Measurements from ENCODE around the gene MTERF4.
"Not testable (repeated sequence)": the region's sequence is repeated elsewhere in the genome, so short reads cannot be mapped to it uniquely, and the experiment has no call there.

The MTERF4 gene

GRCh38 chr2:241094172-241094571 is 7.9 kb downstream of the MTERF4 start:
- TF ChIP-seq CTCF (conservative IDR thresholded peaks at IDR 0.05; ENCODE audit: low read depth, low read length): no peak
- H3K4me3 ChIP-seq (ENCODE audit: low read length): no peak overlapping the region
- no peak for DNase-seq (ENCODE audit: low read depth)

- DNase-seq (ENCODE audit: low read depth); H3K4me3 ChIP-seq (ENCODE audit: low read length): not testable (repeated sequence)
Measured at GRCh38 chr2:241093133-241093781, 8.8 kb downstream of the MTERF4 start.

- DNase-seq (ENCODE audit: low read depth): no peak
- TF ChIP-seq CTCF (conservative IDR thresholded peaks at IDR 0.05; ENCODE audit: low read depth, low read length): no peak
- no peak overlapping the region for H3K4me3 ChIP-seq (ENCODE audit: low read length)
Measured at GRCh38 chr2:241092677-241093076, 9.4 kb downstream of the MTERF4 start.

DNA sequence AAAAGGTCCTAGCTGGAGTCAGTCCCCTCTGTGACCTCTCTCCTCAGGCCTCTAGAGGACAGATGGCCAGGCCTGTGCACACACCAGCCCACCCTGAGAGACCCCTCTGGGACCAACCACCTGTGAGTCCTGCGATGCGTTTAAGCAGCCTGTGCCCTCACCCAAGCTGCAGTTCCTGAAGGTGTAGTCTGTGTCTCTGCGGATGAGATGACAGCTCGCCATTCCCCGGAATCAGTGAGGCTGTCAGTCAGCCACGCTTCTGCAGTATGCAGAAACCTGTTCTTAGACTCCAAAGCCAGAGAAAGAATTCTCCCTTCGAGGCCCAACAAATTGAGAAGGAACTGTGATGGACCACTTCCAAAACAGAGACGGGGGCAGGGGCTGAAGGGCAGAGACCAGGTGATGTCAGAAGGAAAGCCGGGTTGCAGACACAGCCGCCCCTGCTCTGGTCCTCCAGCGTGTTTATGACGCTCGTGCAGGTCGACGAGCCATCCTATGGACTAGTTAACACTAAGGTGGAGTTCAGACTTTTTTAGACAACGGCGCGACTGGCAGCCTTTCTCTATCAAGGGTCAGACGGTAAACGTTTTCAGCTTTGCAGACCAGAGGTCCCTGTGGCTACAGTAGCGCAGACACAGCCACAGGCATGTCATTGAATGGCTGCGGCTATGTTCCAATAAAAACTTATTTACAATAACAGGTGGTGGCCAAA is 10.2 kb downstream of the MTERF4 start:
- DNase-seq (ENCODE audit: low read depth): no peak
- H3K4me3 ChIP-seq (ENCODE audit: low read length): no peak overlapping the region
- TF ChIP-seq CTCF (conservative IDR thresholded peaks at IDR 0.05; ENCODE audit: low read depth, low read length): no peak

- no peak for DNase-seq (ENCODE audit: low read depth)
- no peak overlapping the region for H3K4me3 ChIP-seq (ENCODE audit: low read length)
- TF ChIP-seq CTCF (conservative IDR thresholded peaks at IDR 0.05; ENCODE audit: low read depth, low read length): no peak
Measured at GRCh38 chr2:241091201-241091600, 10.9 kb downstream of the MTERF4 start.

DNA sequence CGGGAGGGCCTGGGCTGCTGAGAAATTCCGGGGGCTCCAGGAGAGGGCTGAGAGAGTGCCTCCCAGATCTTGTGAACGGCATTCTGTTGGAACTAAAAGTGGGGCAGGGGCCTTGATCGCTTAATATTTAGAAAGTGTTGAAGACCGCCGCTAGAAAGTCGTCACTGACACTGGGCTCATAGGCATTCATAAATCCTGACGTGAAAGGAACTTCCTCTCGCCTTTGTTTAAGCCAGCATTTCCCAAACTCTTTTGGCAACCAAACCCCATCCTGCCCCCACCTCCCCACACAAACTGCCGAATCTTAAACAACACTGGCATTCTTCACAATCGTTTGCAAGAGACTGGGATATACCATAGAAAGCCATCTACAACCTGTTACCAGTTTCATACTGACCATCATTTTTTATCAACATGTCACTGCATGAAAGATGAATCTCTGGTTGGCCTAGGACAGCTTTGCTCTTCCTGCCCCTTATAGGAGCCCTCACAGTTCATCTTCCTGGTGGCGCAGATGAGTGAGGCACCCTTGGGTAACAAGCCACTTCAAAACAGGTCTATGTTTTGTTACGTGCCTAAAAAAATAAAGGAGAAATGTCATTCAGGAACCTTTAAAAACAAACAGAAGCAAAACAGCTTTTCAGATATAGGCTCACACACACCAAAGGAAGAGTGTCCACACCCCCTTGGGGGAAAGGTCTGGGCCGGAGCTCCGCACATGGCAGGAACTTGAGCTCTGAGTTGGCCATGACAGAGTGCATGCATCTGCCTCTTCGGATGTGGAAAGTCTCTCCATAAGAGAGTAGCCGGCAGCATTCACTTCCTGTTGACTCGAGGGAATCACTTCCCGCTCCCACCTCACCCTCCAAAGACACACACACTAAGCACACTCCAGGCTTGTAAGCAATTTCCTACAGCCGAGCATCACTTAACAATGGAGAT is 13.0 kb downstream of the MTERF4 start:
- TF ChIP-seq CTCF (conservative IDR thresholded peaks at IDR 0.05; ENCODE audit: low read depth, low read length): no peak
- no peak for DNase-seq (ENCODE audit: low read depth)
- no peak overlapping the region for H3K4me3 ChIP-seq (ENCODE audit: low read length)

DNA sequence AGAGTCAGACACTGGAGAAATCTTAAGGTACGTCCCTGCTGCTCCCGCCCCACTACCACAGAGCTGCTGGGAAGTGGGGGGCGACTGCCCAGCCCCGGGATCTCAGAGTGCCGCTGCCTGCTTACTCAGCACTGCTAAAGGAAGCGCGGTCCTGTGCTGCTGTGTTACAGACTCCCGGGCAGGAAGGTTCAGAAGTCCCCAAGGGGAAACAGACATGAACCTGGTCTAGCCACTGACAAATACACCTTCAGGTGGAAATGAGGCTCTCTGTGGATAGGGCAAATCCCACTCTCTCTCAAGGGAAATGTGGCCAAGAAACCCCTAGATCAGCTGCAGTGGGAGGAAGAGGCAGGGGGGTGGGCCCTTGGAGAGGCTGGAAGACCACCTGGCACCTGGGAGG is 13.7 kb downstream of the MTERF4 start:
- TF ChIP-seq CTCF (conservative IDR thresholded peaks at IDR 0.05; ENCODE audit: low read depth, low read length): no peak
- no peak overlapping the region for H3K4me3 ChIP-seq (ENCODE audit: low read length)
- DNase-seq (ENCODE audit: low read depth): no peak

All from retinal pigment epithelial cell (primary cell).